Stimulated activated CD4-positive, alpha-beta T cell treated with anti-CD3 and anti-CD28 coated beads, Interleukin-4, amount 100 ng/mL, for 24 hours (primary cell): ENCODE data around the gene GARS1.
"Not testable (repeated sequence)": the region's sequence is repeated elsewhere in the genome, so short reads cannot be mapped to it uniquely, and the experiment has no call there.

Source experiments
- DNase-seq: peaks from one replicate; pipeline ENCODE4 v3.0.0-alpha.2; 2020

GARS1 gene, protein sequence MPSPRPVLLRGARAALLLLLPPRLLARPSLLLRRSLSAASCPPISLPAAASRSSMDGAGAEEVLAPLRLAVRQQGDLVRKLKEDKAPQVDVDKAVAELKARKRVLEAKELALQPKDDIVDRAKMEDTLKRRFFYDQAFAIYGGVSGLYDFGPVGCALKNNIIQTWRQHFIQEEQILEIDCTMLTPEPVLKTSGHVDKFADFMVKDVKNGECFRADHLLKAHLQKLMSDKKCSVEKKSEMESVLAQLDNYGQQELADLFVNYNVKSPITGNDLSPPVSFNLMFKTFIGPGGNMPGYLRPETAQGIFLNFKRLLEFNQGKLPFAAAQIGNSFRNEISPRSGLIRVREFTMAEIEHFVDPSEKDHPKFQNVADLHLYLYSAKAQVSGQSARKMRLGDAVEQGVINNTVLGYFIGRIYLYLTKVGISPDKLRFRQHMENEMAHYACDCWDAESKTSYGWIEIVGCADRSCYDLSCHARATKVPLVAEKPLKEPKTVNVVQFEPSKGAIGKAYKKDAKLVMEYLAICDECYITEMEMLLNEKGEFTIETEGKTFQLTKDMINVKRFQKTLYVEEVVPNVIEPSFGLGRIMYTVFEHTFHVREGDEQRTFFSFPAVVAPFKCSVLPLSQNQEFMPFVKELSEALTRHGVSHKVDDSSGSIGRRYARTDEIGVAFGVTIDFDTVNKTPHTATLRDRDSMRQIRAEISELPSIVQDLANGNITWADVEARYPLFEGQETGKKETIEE

DNA sequence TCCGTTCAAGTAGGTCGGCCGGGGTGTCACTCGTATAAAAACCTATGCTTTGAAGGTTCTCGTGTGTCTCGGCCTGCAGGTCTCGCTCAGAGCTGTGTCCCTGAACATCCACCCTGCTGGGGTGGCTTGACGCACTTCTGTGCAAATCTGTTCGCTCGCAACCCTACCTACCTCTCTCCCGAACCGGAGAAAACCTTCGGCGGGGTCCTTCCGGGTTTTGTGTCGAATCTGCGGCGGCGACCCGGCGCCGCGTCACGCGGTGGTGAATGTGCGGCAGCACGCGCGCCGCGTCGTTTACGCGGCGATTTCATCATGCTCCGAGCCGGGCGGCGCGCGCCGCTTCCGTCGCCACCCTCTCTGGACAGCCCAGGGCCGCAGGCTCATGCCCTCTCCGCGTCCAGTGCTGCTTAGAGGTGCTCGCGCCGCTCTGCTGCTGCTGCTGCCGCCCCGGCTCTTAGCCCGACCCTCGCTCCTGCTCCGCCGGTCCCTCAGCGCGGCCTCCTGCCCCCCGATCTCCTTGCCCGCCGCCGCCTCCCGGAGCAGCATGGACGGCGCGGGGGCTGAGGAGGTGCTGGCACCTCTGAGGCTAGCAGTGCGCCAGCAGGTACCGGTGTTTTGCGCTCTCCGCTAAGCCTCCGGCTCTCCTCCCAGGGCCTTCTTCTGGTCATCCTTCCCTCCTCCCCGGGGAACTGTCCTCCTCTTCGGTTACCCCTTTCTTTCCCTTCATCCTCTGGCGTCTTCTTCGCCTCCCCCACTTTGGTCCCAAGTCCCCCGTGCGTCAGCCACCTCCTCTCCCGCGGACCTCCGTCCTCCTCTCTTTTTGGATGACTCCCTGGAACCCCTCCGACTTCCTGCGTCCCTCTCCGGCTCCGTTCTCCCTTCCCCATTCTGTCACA is at the start of gene GARS1:
Gene GARS1 (plus strand): TSS at position 339 of the 896 bp plus-strand sequence. CDS start 44 bp downstream, at position 383.
- peak; percentile 90 for DNase-seq

- no peak for DNase-seq
These were observed 48.7 kb upstream of the GARS1 start for GRCh38 chr7:30545791-30546555.

GRCh38 chr7:30546596-30546995 is 48.1 kb upstream of the GARS1 start:
- DNase-seq = no peak

DNA sequence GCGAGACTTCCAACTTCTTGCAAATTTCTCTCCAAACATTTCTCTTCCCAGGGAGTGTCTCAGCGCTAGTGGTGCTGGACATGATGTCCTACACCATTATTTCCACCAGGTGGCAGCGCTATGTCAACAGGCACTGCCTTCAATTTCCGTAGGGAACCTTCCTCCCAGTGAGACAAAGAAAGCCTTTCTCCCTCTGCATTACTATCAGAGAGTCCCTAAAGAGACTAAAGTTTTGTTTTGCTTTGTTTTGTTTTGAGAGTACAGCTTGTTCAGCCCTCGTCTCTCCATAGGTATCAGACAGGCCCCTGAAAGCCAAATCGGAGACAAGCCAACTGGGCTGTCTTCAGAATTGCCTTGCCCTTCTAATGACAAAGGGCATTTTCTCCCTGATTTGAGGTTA is 45.8 kb upstream of the GARS1 start:
- peak; percentile 49 for DNase-seq

GRCh38 chr7:30549931-30550493 is 44.7 kb upstream of the GARS1 start:
- DNase-seq = no peak

DNA sequence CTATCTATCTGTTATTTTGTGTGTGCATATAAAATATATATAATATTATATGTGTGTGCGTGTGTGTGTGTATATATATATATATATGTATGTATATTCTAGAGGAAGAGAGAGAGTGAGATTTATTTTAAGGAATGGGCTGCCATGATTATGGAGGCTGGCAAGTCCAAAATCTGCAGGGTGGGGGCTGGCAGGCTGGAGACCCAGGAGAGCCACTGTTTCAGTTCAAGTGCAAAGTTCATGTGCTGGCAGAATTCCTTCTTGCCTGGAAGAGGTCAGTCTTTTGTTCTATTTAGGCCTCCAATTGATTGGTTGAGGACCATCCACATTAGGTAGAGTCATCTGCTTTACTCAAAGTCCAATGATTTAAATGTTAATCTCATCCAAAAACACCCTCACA is 42.3 kb upstream of the GARS1 start:
- DNase-seq = no peak

DNA sequence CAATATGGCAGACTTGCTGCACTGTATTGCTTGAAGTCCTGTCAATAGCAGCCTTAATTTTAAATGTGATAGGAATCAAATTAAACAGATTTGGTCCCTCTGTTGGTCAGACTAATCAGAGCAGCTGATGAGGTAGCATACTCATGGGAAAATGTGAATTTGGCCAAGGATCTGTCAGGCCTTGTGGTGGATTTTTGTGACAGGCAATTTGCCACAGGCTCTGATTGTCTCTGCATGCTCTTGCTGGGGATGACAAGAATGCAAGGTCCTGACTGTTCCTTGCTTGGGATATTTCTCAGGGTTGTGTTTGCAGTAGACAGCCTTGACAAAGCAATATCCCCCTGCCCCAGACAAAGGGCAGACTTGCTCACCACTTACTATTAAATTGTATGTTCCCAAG is 41.5 kb upstream of the GARS1 start:
- DNase-seq = no peak

- DNase-seq = no peak
These were observed 41.1 kb upstream of the GARS1 start for GRCh38 chr7:30553546-30553945.

DNA sequence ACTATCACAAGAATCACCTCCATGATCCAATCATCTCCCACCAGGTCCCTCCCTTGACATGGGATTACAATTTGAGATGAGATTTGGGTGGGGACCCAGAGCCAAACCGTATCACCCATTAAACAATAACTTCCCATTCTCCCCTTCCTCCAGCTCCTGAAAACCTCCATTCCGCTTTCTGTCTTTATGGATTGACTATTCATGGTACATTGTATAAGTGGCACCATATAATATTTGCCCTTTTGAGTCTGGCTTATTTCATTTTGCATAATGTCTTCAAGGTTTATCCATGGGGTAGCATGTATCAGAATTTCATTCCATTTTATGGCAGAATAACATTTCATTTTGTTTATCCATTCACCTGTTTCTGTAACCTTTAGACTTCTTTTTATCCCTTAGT is 39.2 kb upstream of the GARS1 start:
- DNase-seq = no peak

DNA sequence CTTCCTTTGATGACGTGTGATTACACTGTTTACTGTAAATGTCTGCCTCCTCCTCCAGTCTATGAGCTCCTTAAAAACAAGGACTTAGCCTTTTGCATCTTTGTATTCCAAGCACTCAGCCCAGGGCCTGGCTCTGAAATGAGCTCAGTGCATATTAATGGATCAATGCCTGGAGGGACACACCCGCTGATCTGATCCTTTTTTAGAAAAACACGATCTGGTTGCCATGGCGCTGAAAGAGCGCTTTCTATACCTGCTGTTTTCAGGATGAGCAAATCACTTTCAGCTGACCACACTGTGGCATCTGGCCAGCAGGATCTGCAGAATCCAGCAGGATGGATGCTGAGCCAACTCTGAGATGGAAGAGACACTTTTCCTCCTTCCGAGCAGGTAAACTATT is 37.8 kb upstream of the GARS1 start:
- no peak for DNase-seq

- DNase-seq = no peak
These were observed 37.4 kb upstream of the GARS1 start for GRCh38 chr7:30557245-30557644.

- no peak for DNase-seq
These were observed 35.1 kb upstream of the GARS1 start for GRCh38 chr7:30559611-30560010.

GRCh38 chr7:30561389-30561788 is 33.3 kb upstream of the GARS1 start:
- no peak for DNase-seq

- DNase-seq = no peak
These were observed 32.2 kb upstream of the GARS1 start for GRCh38 chr7:30562498-30562897.

- DNase-seq = no peak
These were observed 31.8 kb upstream of the GARS1 start for GRCh38 chr7:30562909-30563308.

DNA sequence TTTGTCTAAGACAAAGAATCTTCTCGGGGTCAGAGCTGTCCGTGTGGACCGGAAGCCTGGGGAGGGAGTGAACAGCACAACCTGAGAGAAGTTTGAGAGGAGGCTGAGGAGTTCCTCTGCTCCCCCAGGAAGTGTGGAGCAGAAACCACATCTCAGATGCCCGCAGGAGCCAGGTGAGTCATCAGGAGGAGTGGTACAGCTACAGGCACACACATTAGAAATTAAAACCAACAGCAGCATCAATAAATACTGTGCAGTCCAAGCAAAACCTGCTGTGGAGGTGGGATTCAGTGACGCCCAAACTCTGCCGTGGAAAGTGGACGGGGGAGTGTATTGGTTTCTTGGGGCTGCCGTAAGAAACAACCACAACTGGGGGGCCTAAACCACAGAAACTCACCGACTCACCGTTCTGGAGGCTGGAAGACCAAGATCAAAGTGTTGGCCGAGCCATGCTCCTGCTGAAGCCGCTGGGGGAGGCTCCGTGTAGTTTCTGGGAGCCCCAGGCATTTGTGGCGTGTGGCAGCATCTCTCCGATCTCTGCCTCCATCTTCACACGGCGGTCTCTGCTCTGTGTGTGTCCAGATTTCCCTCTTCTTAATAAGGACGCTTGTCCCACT is 31.2 kb upstream of the GARS1 start:
- DNase-seq = no peak

DNA sequence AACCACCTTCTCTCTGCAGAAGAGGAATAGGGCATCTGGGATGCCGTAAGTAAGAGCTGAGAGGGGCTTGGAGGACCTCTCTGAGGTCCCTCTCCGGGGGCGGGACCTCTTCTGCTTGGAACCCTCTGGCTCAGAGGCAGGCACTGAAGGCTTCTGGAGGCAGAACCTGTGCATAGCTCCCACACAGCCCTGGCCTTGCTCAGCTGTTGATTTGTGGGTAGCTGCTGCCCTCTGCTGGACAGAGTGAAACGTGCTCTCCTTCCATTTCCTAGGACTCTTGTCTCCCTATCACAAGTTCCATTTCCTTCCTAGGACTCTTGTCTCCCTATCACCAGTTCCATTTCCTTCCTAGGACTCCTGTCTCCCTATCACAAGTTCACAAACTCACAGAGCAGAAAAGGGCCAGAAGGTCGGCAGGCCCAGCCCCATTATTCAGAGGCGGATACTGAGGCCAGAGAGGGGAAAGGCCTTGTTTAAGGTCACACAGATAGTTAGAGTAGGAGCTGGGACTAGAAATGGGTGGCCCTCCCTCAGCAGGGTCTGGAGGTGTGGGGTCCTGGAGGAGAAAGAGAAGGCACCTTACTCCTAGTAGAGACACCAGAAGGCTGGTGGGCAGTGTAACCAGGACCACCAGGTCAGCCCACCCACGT is 30.3 kb upstream of the GARS1 start:
- peak; percentile 80 for DNase-seq

DNA sequence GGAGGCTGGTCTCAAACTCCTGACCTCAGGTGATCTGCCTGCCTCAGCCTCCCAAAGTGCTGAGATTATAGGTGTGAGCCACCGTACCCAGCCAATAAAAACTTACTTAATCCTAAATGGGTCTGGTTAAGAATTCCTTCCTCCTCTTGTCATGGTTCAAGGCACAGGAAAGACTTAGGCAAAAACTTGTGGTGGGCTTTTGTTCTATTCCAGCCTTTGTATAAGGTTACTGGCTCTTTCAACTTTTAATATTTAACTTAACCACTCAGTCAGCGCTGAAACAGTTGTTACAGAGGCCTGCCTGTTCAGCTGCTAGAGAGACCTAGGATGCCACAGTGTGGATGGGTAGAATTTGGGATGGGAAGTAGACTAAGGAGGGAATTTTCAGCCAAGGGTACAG is 28.1 kb upstream of the GARS1 start:
- no peak for DNase-seq

DNA sequence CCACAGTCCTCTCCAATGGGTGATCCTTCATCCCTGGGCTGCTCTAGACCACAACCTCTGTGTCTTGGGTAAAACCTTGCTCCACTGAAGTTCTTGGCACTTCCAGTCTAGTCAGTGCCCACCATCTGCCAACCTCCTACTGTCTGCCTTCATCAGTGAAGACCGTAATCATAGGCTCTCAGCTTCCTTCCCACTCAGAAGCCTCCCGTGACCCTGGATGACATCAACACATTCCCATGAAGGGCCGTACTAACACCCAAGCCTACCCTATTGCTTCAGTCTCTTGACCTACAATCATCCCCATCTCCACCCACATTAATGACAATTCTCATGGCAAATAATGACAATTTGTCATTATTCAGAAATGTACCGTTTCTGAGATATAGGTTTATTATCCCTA is 27.6 kb upstream of the GARS1 start:
- DNase-seq = no peak

GRCh38 chr7:30570238-30570637 is 24.4 kb upstream of the GARS1 start:
- not testable (repeated sequence) for DNase-seq

DNA sequence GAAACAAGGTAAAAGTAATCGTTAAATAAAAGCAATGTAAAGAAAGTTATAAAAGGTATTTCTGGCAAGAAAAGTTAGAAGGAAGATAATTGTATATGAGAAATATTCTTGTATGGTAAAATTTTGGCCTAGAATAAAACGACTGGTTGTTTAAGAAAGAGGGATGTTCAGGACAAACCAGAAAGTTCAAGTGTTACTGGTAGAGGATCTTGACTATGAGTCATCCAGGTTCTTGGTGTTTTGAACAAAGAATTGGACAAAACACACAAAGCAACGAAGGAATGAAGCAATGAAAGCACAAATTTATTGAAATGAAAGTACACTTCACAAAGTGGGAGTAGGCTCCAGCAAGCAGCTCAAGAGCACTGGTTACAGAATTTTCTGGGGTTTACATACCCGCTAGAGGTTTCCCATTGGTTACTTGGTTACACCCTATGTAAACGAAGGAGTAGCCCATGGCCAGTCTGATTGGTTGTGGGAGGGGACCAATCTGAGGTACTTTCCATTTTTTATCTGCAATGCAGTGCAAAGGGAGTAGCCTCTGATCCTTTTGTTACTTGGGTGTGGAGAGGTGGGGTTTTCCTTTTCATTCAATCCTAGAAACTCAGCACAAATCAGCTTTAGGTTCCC is 22.4 kb upstream of the GARS1 start:
- no peak for DNase-seq
